Vagina (tissue), 2 donors: ENCODE results near the gene VCPKMT. TPM values are rescaled to one million over a fixed set of nuclear protein-coding genes. Genes with fewer than 3 reads are reported as not detected.

Source experiments
- DNase-seq, 2 donors: peaks; one replicate each; pipeline ENCODE4 v3.0.0-alpha.2; 2017; ENCODE audit errors: extremely low spot score in 2 of 2
- H3K27ac ChIP-seq: fragments of 200-600 bp; sonication (generic); one replicate; pipeline ENCODE4 v1.5.1; 2019
- H3K27me3 ChIP-seq: fragments of 200-600 bp; sonication (generic); one replicate; pipeline ENCODE4 v1.5.1; 2019
- H3K36me3 ChIP-seq, 2 donors: fragments of 200-600 bp; sonication (generic); one replicate each; pipeline ENCODE4 v1.5.1; 2017 to 2019
- H3K4me1 ChIP-seq: fragments of 200-600 bp; sonication (generic); one replicate; pipeline ENCODE4 v1.5.1; 2019
- H3K4me3 ChIP-seq, 2 donors: fragments of 200-600 bp; sonication (generic); 1 replicate in 1 of 2; 2 replicates in 1 of 2; pipeline ENCODE4 v1.5.1; 2016 to 2019
- H3K9me3 ChIP-seq: fragments of 200-600 bp; sonication (generic); one replicate; pipeline ENCODE4 v1.5.1; 2019
- CTCF ChIP-seq, 3 experiments: fragments of 450-650 bp in 2 of 3; fragments of 200-600 bp in 1 of 3; sonication (generic) in 1 of 3; IDR thresholded peaks; one replicate each; pipeline ENCODE4 v1.5.1; 2017 to 2019; ENCODE audit warnings: antibody characterized with exemption in 3 of 3, mild to moderate bottlenecking in 2 of 3, moderate library complexity in 2 of 3
- POLR2A ChIP-seq, 2 donors: fragments of 450-650 bp; IDR thresholded peaks; one replicate each; pipeline ENCODE4 v1.6.1; 2017; ENCODE audit warnings: antibody characterized with exemption in 2 of 2, mild to moderate bottlenecking in 2 of 2, moderate library complexity in 2 of 2
- POLR2AphosphoS5 ChIP-seq, 2 donors: sonication (generic); formaldehyde crosslinking; IDR thresholded peaks; one replicate each; pipeline ENCODE4 v1.9.0; 2017; ENCODE audit warnings: antibody characterized with exemption in 2 of 2, mild to moderate bottlenecking in 2 of 2, low read depth in 1 of 2; ENCODE audit not compliant: insufficient read depth in 1 of 2
- intact Hi-C: fragments of 100-400 bp; cut with DNase I; formaldehyde crosslinking; loops from one replicate; pipeline ENCODE4 v1.15.1; 2023
- total RNA-seq: library from RNA; depleted of rRNA; stranded (reverse); fragments of >200 nt; gene quantifications from one replicate; pipeline ENCODE4 v1.2.3, GENCODE V29; 2016

Gene VCPKMT
- total RNA-seq, 1 donor from 2014 or later, result 2.5 TPM

- no peak for DNase-seq
- intact Hi-C loops, result loop anchor here (10.0 kb wide), 2 partner anchors 49 to 249 kb away; no protein-coding TSS in a partner anchor
- Histone ChIP-seq H3K27me3 (no peaks in the 10 kb centered on the region), H3K27ac (no peak overlapping the region), H3K9me3 (no peaks in the 10 kb centered on the region), H3K4me1 (peaks cover 23% of the 10 kb centered on the region), H3K36me3 (peaks cover 2 to 45% of the 10 kb centered on the region in 2 donors), H3K4me3 (no peak overlapping the region)
- TF ChIP-seq POLR2A (IDR thresholded peaks at IDR 0.05) (no peak), CTCF (IDR thresholded peaks at IDR 0.05) (no peak), POLR2AphosphoS5 (IDR thresholded peaks at IDR 0.05; ENCODE audit: insufficient read depth in 1 of 2, low read depth in 1 of 2) (no peak)
These were observed 2.9 kb downstream of the VCPKMT start for GRCh38 chr14:50113381-50114035.

GRCh38 chr14:50110323-50111037 lies 5.9 kb downstream of the VCPKMT start:
- H3K36me3 ChIP-seq, result peaks cover 2 to 45% of the 10 kb centered on the region in 2 donors
- no peaks in the 10 kb centered on the region for H3K27me3 ChIP-seq
- DNase-seq, result no peak
- TF ChIP-seq CTCF (IDR thresholded peaks at IDR 0.05) (no peak), POLR2A (IDR thresholded peaks at IDR 0.05) (no peak), POLR2AphosphoS5 (IDR thresholded peaks at IDR 0.05; ENCODE audit: insufficient read depth in 1 of 2, low read depth in 1 of 2) (no peak)
- intact Hi-C loops, result loop anchor here (10.0 kb wide), 2 partner anchors 46 to 246 kb away; no protein-coding TSS in a partner anchor
- H3K27ac ChIP-seq, result no peak overlapping the region
- H3K4me3 ChIP-seq, result no peak overlapping the region
- H3K9me3 ChIP-seq, result no peaks in the 10 kb centered on the region
- peaks cover 12% of the 10 kb centered on the region for H3K4me1 ChIP-seq

- Histone ChIP-seq H3K27me3 (no peaks in the 10 kb centered on the region), H3K9me3 (no peaks in the 10 kb centered on the region), H3K27ac (no peak overlapping the region), H3K4me1 (peaks cover 2% of the 10 kb centered on the region), H3K4me3 (no peak overlapping the region), H3K36me3 (peaks cover 2 to 45% of the 10 kb centered on the region in 2 donors)
- TF ChIP-seq CTCF (IDR thresholded peaks at IDR 0.05), result no peak
- TF ChIP-seq POLR2AphosphoS5 (IDR thresholded peaks at IDR 0.05; ENCODE audit: insufficient read depth in 1 of 2, low read depth in 1 of 2), result no peak
- TF ChIP-seq POLR2A (IDR thresholded peaks at IDR 0.05), result no peak
- DNase-seq, result no peak
- intact Hi-C loops, result loop anchor here (10.0 kb wide), 1 partner anchor 215 kb away; the partner anchor contains the start of gene ARF6
These were observed 7.0 kb downstream of the VCPKMT start for GRCh38 chr14:50109342-50109741.

GRCh38 chr14:50107850-50108249 lies 8.5 kb downstream of the VCPKMT start:
- no peak for DNase-seq
- no peaks in the 10 kb centered on the region for H3K4me1 ChIP-seq
- no peak overlapping the region for H3K4me3 ChIP-seq
- H3K27ac ChIP-seq, result no peak overlapping the region
- peaks cover under 1 to 40% of the 10 kb centered on the region in 2 donors for H3K36me3 ChIP-seq
- intact Hi-C loops, result loop anchor here (10.0 kb wide), 1 partner anchor 213 kb away; the partner anchor contains the start of gene ARF6
- TF ChIP-seq CTCF (IDR thresholded peaks at IDR 0.05) (no peak), POLR2A (IDR thresholded peaks at IDR 0.05) (no peak), POLR2AphosphoS5 (IDR thresholded peaks at IDR 0.05; ENCODE audit: insufficient read depth in 1 of 2, low read depth in 1 of 2) (no peak)
- no peaks in the 10 kb centered on the region for H3K9me3 ChIP-seq
- no peaks in the 10 kb centered on the region for H3K27me3 ChIP-seq
